GM12892 (cell line): Measurements from ENCODE around the gene NFE2L3.
A peak's percentile ranks its signal among the peaks of the same experiment; 100 is the strongest.

Source experiments
- DNase-seq: peaks from one replicate; pipeline ENCODE4 v3.0.0; 2011; ENCODE audit not compliant: insufficient read length
- FAIRE-seq: peaks from 2 replicates; lab custom pipeline; 2011; peaks lifted over from hg19 to GRCh38; lab: Jason Lieb, UNC
- POLR2A ChIP-seq: IDR thresholded peaks from 2 replicates; pipeline ENCODE4 v1.6.1; 2011; ENCODE audit warnings: low read depth, low read length, control low read depth
- POLR2AphosphoS5 ChIP-seq: IDR thresholded peaks from 2 replicates; pipeline ENCODE4 v1.6.1; 2011; ENCODE audit warnings: low read depth, low read length, control low read depth
- TAF1 ChIP-seq: IDR thresholded peaks from 2 replicates; pipeline ENCODE4 v1.6.1; 2011; ENCODE audit warnings: low read depth, mild to moderate bottlenecking, control low read depth, low read length, borderline replicate concordance

Gene NFE2L3

GRCh38 chr7:26201247-26202018 lies 49.4 kb downstream of the NFE2L3 start, which contains the start of gene CBX3:
TSS of gene CBX3 (plus strand) at chr7:26201745. CDS start at chr7:26202999, 1,254 bp downstream.
- TF ChIP-seq POLR2AphosphoS5 (peak; percentile 84), POLR2A (peak; percentile 94), TAF1 (peak; percentile 78)
- DNase-seq (peak; percentile 71), FAIRE-seq (no peak)

GRCh38 chr7:26202019-26202990 lies 50.3 kb downstream of the NFE2L3 start:
- DNase-seq (peak; percentile 27), FAIRE-seq (peak; percentile 51)
- TF ChIP-seq POLR2A = no peak
- no peak for TF ChIP-seq TAF1
- TF ChIP-seq POLR2AphosphoS5 = no peak

GRCh38 chr7:26203016-26203415 lies 51.0 kb downstream of the NFE2L3 start:
- TF ChIP-seq POLR2A = no peak
- TF ChIP-seq TAF1 = no peak
- TF ChIP-seq POLR2AphosphoS5 = no peak
- FAIRE-seq (no peak), DNase-seq (no peak)

- FAIRE-seq (no peak), DNase-seq (no peak)
- TF ChIP-seq POLR2A = no peak
- TF ChIP-seq TAF1 = no peak
- TF ChIP-seq POLR2AphosphoS5 = no peak
Observed at GRCh38 chr7:26208040-26208439, 56.0 kb downstream of the NFE2L3 start.

- no peak for TF ChIP-seq TAF1
- peak; percentile 56; the same call in 1 of the 2 replicates for TF ChIP-seq POLR2A
- peak; percentile 81 for TF ChIP-seq POLR2AphosphoS5
- DNase-seq (no peak), FAIRE-seq (peak; percentile 17)
Observed at GRCh38 chr7:26212921-26213718, 61.1 kb downstream of the NFE2L3 start.

- FAIRE-seq (no peak), DNase-seq (no peak)
- TF ChIP-seq POLR2A = peak; percentile 61
- TF ChIP-seq TAF1 = no peak
- TF ChIP-seq POLR2AphosphoS5 = 0 out of 2 replicates have a peak, but pooled peaks have one; percentile 18
Observed at GRCh38 chr7:26213807-26214515, 62.0 kb downstream of the NFE2L3 start.

GRCh38 chr7:26216049-26216448 lies 64.1 kb downstream of the NFE2L3 start:
- no peak for FAIRE-seq
- TF ChIP-seq TAF1 = no peak
- no peak for TF ChIP-seq POLR2A
- TF ChIP-seq POLR2AphosphoS5 = no peak
- DNase-seq = no peak

GRCh38 chr7:26224359-26224758 lies 72.4 kb downstream of the NFE2L3 start:
- no peak for FAIRE-seq
- TF ChIP-seq POLR2AphosphoS5 (no peak), POLR2A (no peak)
- no peak for DNase-seq

- FAIRE-seq (no peak), DNase-seq (no peak)
- TF ChIP-seq POLR2AphosphoS5 (no peak), POLR2A (no peak), TAF1 (no peak)
Observed at GRCh38 chr7:26227987-26228386, 76.0 kb downstream of the NFE2L3 start.

GRCh38 chr7:26233902-26234511 lies 82.0 kb downstream of the NFE2L3 start:
- no peak for DNase-seq
- FAIRE-seq = no peak
- TF ChIP-seq POLR2AphosphoS5 (no peak), TAF1 (no peak), POLR2A (no peak)
